SK-N-SH (cell line): ENCODE measurements around the gene SLC30A10. TPM values are rescaled to one million over a fixed set of nuclear protein-coding genes. Genes with fewer than 3 reads are reported as not detected.

Experiments used
- CTCF ChIA-PET: fragments of 300-600, 350-600 bp; formaldehyde crosslinking; extraction: SDS; loops from one replicate; lab custom pipeline; 2021; lab: Yijun Ruan, JAX
- POLR2A ChIA-PET: fragments of 350-600 bp; sonication (Branson Sonifier 250); formaldehyde crosslinking; extraction: SDS; loops from one replicate; lab custom pipeline; 2020; ENCODE audit warnings: antibody characterized with exemption, inconsistent platforms; lab: Yijun Ruan, JAX
- DNase-seq: peaks from one replicate; pipeline ENCODE4 v3.0.0; 2012
- H2AFZ ChIP-seq: fragments of 200-600 bp; sonication (generic); 2 replicates; pipeline ENCODE4 v1.8.1; 2016; ENCODE audit warnings: antibody characterized with exemption, mild to moderate bottlenecking, low read depth
- H3F3A ChIP-seq: fragments of 200-600 bp; sonication (generic); replicated peaks from 2 replicates; pipeline ENCODE3; 2016; ENCODE audit warnings: antibody characterized with exemption, mild to moderate bottlenecking; ENCODE audit not compliant: insufficient read depth
- H3K27ac ChIP-seq, 2 experiments: fragments of 200-500 bp in 1 of 2; fragments of 200-600 bp in 1 of 2; sonication (Bioruptor generic) in 1 of 2; sonication (generic), shearing (Covaris generic) in 1 of 2; 2 replicates each; pipeline versions ENCODE4 v1.5.1 to v1.6.1; 2014 to 2016; ENCODE audit warnings: low read depth in 2 of 2, inconsistent platforms in 1 of 2, low read length in 1 of 2, mild to moderate bottlenecking in 1 of 2, mixed read lengths in 1 of 2
- H3K27me3 ChIP-seq: fragments of 200-600 bp; sonication (generic), shearing (Covaris generic); 2 replicates; pipeline ENCODE4 v1.6.1; 2016; ENCODE audit warnings: mixed run types; ENCODE audit not compliant: insufficient read depth
- H3K36me3 ChIP-seq, 2 experiments: fragments of 200-500 bp in 1 of 2; fragments of 200-600 bp in 1 of 2; sonication (Bioruptor generic) in 1 of 2; sonication (generic) in 1 of 2; replicated peaks in 1 of 2; 2 replicates each; pipeline versions ENCODE3 to v1.5.1; 2014 to 2016; ENCODE audit warnings: low read length in 1 of 2, mild to moderate bottlenecking in 1 of 2; ENCODE audit not compliant: insufficient read depth in 2 of 2, control insufficient read depth in 1 of 2
- H3K4me1 ChIP-seq, 2 experiments: fragments of 200-500 bp in 1 of 2; fragments of 200-600 bp in 1 of 2; sonication (Bioruptor generic) in 1 of 2; sonication (generic), shearing (Covaris generic) in 1 of 2; 2 replicates each; pipeline versions ENCODE4 v1.5.1 to v1.6.1; 2014 to 2016; ENCODE audit warnings: low read depth in 1 of 2, low read length in 1 of 2, mixed run types in 1 of 2; ENCODE audit not compliant: insufficient read depth in 2 of 2, control insufficient read depth in 1 of 2
- H3K4me2 ChIP-seq: fragments of 200-600 bp; sonication (generic), shearing (Covaris generic); 2 replicates; pipeline ENCODE4 v1.6.1; 2017; ENCODE audit warnings: mixed run types
- H3K4me3 ChIP-seq, 2 experiments: fragments of 200-500 bp in 1 of 2; fragments of 200-600 bp in 1 of 2; sonication (Bioruptor generic) in 1 of 2; sonication (generic), shearing (Covaris generic) in 1 of 2; 2 replicates each; pipeline versions ENCODE4 v1.5.1 to v1.8.1; 2014 to 2016; ENCODE audit warnings: low read depth in 2 of 2, inconsistent platforms in 1 of 2, low read length in 1 of 2, mild to moderate bottlenecking in 1 of 2, mixed read lengths in 1 of 2, moderate library complexity in 1 of 2
- H3K79me2 ChIP-seq: fragments of 200-600 bp; sonication (generic); 2 replicates; pipeline ENCODE4 v1.8.1; 2017; ENCODE audit warnings: mild to moderate bottlenecking; ENCODE audit not compliant: insufficient read depth
- H3K9ac ChIP-seq: fragments of 200-600 bp; sonication (generic); 2 replicates; pipeline ENCODE4 v1.6.1; 2017; ENCODE audit warnings: mixed run types
- H3K9me2 ChIP-seq: fragments of 200-600 bp; sonication (generic); 2 replicates; pipeline ENCODE4 v1.6.1; 2017; ENCODE audit warnings: mixed run types
- H3K9me3 ChIP-seq: fragments of 200-600 bp; sonication (generic); 2 replicates; pipeline ENCODE4 v1.6.1; 2017; ENCODE audit warnings: mixed run types, mild to moderate bottlenecking, moderate library complexity
- H4K20me1 ChIP-seq: fragments of 200-600 bp; sonication (generic); 2 replicates; pipeline ENCODE4 v1.6.1; 2017; ENCODE audit warnings: mild to moderate bottlenecking, mixed run types; ENCODE audit not compliant: insufficient read depth
- EZH2phosphoT487 ChIP-seq: fragments of 200-600 bp; sonication (generic); IDR thresholded peaks from 2 replicates; pipeline ENCODE4 v1.6.1; 2017; ENCODE audit warnings: low read depth, mixed run types, mild to moderate bottlenecking, antibody characterized with exemption, moderate library complexity, borderline replicate concordance
- FOSL2 ChIP-seq: IDR thresholded peaks from 2 replicates; pipeline ENCODE4 v1.4.0; 2012; ENCODE audit warnings: low read depth, mild to moderate bottlenecking, moderate library complexity, borderline replicate concordance
- JUND ChIP-seq: IDR thresholded peaks from 2 replicates; pipeline ENCODE4 v1.4.0; 2012
- MEF2A ChIP-seq: IDR thresholded peaks from 2 replicates; pipeline ENCODE4 v1.4.0; 2012; ENCODE audit warnings: low read depth, borderline replicate concordance
- NFIC ChIP-seq: IDR thresholded peaks from 2 replicates; pipeline ENCODE4 v1.4.0; 2012; ENCODE audit warnings: borderline replicate concordance
- RAD21 ChIP-seq: IDR thresholded peaks from 2 replicates; pipeline ENCODE4 v1.6.1; 2012; ENCODE audit warnings: mild to moderate bottlenecking, low read length
- RFX5 ChIP-seq: IDR thresholded peaks from 2 replicates; pipeline ENCODE4 v1.6.1; 2012; ENCODE audit warnings: mild to moderate bottlenecking, improper control_type of control experiment, low read length
- SIN3A ChIP-seq: IDR thresholded peaks from 2 replicates; pipeline ENCODE4 v1.6.1; 2012; ENCODE audit warnings: low read depth, mild to moderate bottlenecking, low read length, moderate library complexity, borderline replicate concordance
- SMC3 ChIP-seq: IDR thresholded peaks from 2 replicates; pipeline ENCODE4 v1.6.1; 2012; ENCODE audit warnings: low read depth, low read length, improper control_type of control experiment
- WGBS: methylation state at CpG from one replicate; pipeline ENCODE4 v1.1.6; 2017; ENCODE audit warnings: low lambda C conversion rate; 5-methylcytosine and 5-hydroxymethylcytosine counted together
- polyA plus RNA-seq, 3 experiments: library from polyadenylated mRNA; depleted of rRNA; stranded (reverse); fragments of >200 nt; gene quantifications; 2 replicates each; pipeline ENCODE4 v1.2.3, GENCODE V29; 2012
- TF ChIP-seq, protein P1 (sequence below): IDR thresholded peaks from 2 replicates; pipeline ENCODE4 v1.4.0; 2012; ENCODE audit warnings: low read depth, borderline replicate concordance
- TF ChIP-seq, protein P2 (sequence below): fragments of 200-600 bp; sonication (generic); IDR thresholded peaks from 2 replicates; pipeline ENCODE4 v1.6.1; 2017; ENCODE audit warnings: antibody characterized with exemption, mild to moderate bottlenecking, moderate library complexity
- TF ChIP-seq, protein P3 (sequence below): IDR thresholded peaks from 2 replicates; pipeline ENCODE4 v1.4.0; 2012; ENCODE audit warnings: low read depth, borderline replicate concordance
- TF ChIP-seq, protein P4 (sequence below): IDR thresholded peaks from 2 replicates; pipeline ENCODE4 v1.6.1; 2012; ENCODE audit warnings: mild to moderate bottlenecking, low read depth, low read length, moderate library complexity

Gene SLC30A10
- polyA plus RNA-seq, 1 of the 3 experiments (the other 2 are of a cell fraction), result 0.02 TPM

DNA sequence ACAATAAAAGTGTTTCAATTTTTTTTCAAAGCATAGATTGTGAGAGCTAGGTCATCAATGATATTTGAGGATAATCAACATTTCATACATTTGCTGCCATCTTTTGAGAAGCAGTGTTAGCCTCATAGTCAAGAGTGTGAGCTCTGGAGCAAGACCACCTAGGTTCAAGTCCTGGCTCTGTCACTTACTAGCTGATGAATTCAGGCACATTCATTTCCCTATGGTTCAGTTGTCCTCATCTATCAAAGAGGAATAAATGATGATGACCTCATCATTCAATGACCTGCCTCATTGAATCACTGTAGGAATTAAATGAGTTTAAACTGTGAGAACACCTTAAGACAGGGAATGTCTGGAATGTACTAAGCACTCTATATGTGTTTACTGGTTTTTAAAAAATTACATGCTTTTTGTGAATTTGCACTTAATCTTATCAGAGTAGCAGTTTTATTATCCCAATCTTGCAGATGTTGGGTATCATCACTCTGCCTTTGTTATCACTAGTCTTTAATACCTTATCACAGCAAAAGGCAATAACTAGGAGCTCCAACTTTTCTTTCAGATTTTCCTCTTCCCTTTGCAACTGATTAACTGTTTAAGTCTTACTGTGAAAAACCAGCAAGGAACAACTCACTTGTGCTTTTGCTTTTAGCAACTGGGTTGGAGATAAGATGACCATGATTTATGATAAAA, 47.4 kb downstream of the SLC30A10 start:
- Histone ChIP-seq H3F3A (no peaks in the 10 kb centered on the region), H2AFZ (no peak overlapping the region), H4K20me1 (no peaks in the 10 kb centered on the region), H3K27ac (no peak overlapping the region), H3K79me2 (no peaks in the 10 kb centered on the region), H3K9ac (no peak overlapping the region), H3K36me3 (no peaks in the 10 kb centered on the region), H3K27me3 (no peaks in the 10 kb centered on the region; the same call in 1 of the 2 replicates), H3K4me1 (peaks cover 0 to 3% of the 10 kb centered on the region in 2 experiments; a peak in 2 of 4 replicates), H3K4me3 (no peak overlapping the region), H3K4me2 (no peak overlapping the region), H3K9me3 (no peaks in the 10 kb centered on the region), H3K9me2 (no peaks in the 10 kb centered on the region)
- DNase-seq, result no peak
- POLR2A ChIA-PET, result no interaction called here
- TF ChIP-seq SMC3 (no peak), NFIC (no peak), EZH2phosphoT487 (no peak)
- TF ChIP-seq, protein P1, sequence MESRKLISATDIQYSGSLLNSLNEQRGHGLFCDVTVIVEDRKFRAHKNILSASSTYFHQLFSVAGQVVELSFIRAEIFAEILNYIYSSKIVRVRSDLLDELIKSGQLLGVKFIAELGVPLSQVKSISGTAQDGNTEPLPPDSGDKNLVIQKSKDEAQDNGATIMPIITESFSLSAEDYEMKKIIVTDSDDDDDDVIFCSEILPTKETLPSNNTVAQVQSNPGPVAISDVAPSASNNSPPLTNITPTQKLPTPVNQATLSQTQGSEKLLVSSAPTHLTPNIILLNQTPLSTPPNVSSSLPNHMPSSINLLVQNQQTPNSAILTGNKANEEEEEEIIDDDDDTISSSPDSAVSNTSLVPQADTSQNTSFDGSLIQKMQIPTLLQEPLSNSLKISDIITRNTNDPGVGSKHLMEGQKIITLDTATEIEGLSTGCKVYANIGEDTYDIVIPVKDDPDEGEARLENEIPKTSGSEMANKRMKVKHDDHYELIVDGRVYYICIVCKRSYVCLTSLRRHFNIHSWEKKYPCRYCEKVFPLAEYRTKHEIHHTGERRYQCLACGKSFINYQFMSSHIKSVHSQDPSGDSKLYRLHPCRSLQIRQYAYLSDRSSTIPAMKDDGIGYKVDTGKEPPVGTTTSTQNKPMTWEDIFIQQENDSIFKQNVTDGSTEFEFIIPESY, result no peak
- TF ChIP-seq, protein P2, sequence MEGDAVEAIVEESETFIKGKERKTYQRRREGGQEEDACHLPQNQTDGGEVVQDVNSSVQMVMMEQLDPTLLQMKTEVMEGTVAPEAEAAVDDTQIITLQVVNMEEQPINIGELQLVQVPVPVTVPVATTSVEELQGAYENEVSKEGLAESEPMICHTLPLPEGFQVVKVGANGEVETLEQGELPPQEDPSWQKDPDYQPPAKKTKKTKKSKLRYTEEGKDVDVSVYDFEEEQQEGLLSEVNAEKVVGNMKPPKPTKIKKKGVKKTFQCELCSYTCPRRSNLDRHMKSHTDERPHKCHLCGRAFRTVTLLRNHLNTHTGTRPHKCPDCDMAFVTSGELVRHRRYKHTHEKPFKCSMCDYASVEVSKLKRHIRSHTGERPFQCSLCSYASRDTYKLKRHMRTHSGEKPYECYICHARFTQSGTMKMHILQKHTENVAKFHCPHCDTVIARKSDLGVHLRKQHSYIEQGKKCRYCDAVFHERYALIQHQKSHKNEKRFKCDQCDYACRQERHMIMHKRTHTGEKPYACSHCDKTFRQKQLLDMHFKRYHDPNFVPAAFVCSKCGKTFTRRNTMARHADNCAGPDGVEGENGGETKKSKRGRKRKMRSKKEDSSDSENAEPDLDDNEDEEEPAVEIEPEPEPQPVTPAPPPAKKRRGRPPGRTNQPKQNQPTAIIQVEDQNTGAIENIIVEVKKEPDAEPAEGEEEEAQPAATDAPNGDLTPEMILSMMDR, result no peak
- CTCF ChIA-PET, result interaction anchor here (0.6 to 0.9 kb wide), 2 partner anchors 50 to 66 kb away, joined by 3 read pairs; no protein-coding TSS in a partner anchor

DNA sequence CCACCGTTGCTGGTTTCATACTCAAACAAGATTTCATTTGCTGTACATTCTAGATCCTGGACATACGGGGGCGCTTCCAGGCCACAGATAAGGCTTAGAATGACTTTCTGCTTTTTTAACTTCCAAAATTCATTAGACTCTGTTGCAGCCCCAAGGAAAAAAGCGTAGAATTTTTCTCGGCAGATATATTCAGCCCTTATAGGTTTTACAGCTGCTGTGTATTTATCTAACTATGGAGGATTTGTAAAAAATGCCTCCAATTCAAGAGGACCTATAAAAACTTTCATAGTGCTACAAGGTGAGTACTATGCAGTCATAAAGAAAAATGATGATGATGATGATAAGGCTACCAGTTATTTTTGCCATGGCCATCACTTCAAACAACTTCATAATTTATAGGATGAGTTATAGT, 51.6 kb downstream of the SLC30A10 start:
- POLR2A ChIA-PET, result no interaction called here
- Histone ChIP-seq H3F3A (no peaks in the 10 kb centered on the region), H3K4me2 (no peak overlapping the region), H4K20me1 (no peaks in the 10 kb centered on the region), H3K9me3 (no peaks in the 10 kb centered on the region), H3K27ac (no peak overlapping the region), H3K36me3 (no peaks in the 10 kb centered on the region)
- TF ChIP-seq JUND (no peak), MEF2A (no peak), SMC3 (no peak), RFX5 (no peak), RAD21 (peak; percentile 58), SIN3A (no peak), FOSL2 (no peak)
- TF ChIP-seq, protein P3, sequence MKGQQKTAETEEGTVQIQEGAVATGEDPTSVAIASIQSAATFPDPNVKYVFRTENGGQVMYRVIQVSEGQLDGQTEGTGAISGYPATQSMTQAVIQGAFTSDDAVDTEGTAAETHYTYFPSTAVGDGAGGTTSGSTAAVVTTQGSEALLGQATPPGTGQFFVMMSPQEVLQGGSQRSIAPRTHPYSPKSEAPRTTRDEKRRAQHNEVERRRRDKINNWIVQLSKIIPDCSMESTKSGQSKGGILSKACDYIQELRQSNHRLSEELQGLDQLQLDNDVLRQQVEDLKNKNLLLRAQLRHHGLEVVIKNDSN, result no peak
- TF ChIP-seq, protein P4, sequence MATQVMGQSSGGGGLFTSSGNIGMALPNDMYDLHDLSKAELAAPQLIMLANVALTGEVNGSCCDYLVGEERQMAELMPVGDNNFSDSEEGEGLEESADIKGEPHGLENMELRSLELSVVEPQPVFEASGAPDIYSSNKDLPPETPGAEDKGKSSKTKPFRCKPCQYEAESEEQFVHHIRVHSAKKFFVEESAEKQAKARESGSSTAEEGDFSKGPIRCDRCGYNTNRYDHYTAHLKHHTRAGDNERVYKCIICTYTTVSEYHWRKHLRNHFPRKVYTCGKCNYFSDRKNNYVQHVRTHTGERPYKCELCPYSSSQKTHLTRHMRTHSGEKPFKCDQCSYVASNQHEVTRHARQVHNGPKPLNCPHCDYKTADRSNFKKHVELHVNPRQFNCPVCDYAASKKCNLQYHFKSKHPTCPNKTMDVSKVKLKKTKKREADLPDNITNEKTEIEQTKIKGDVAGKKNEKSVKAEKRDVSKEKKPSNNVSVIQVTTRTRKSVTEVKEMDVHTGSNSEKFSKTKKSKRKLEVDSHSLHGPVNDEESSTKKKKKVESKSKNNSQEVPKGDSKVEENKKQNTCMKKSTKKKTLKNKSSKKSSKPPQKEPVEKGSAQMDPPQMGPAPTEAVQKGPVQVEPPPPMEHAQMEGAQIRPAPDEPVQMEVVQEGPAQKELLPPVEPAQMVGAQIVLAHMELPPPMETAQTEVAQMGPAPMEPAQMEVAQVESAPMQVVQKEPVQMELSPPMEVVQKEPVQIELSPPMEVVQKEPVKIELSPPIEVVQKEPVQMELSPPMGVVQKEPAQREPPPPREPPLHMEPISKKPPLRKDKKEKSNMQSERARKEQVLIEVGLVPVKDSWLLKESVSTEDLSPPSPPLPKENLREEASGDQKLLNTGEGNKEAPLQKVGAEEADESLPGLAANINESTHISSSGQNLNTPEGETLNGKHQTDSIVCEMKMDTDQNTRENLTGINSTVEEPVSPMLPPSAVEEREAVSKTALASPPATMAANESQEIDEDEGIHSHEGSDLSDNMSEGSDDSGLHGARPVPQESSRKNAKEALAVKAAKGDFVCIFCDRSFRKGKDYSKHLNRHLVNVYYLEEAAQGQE, result no peak
- TF ChIP-seq, protein P2, result 0 out of 2 replicates have a peak, but pooled peaks have one; percentile 7
- TF ChIP-seq, all 33 proteins: peak for 2
- Histone ChIP-seq H3K9me2 (no peaks in the 10 kb centered on the region), H3K27me3 (no peaks in the 10 kb centered on the region; the same call in 1 of the 2 replicates), H3K9ac (no peak overlapping the region), H3K4me3 (no peak overlapping the region), H2AFZ (no peak overlapping the region), H3K4me1 (no peaks in the 10 kb centered on the region; a peak in 1 of 4 replicates), H3K79me2 (no peaks in the 10 kb centered on the region)
- no peak for DNase-seq
- CTCF ChIA-PET, result no interaction called here
- WGBS, result 52% methylated on average over 5 of the region's 5 CpGs
